ENCODE results near the gene CXorf65.

The CXorf65 gene

GRCh38 chrX:71091263-71091662 is 15.3 kb downstream of the CXorf65 start:
- Histone ChIP-seq H4K91ac (ENCODE audit: low read depth, low read length, poor library complexity) (no peak overlapping the region), H2BK5ac (ENCODE audit: low read length) (no peak overlapping the region), H3K27me3 (ENCODE audit: control insufficient read depth in 3 of 3, insufficient read depth in 3 of 3, low read depth in 1 of 3, low read length in 3 of 3) (no peaks in the 10 kb centered on the region), H3K4me2 (ENCODE audit: insufficient read depth, low read length, poor library complexity, severe bottlenecking) (no peak overlapping the region), H3K4ac (ENCODE audit: low read length) (no peak overlapping the region), H4K8ac (ENCODE audit: low read depth, low read length) (no peak overlapping the region), H3K36me3 (replicated peaks in 1 of 2; ENCODE audit: control insufficient read depth in 2 of 2, insufficient read depth in 2 of 2, low read length in 2 of 2) (no peaks in the 10 kb centered on the region), H3K9ac (ENCODE audit: low read depth, low read length, poor library complexity) (no peak overlapping the region), H2BK15ac (ENCODE audit: low read length) (no peak overlapping the region), H3K9me3 (replicated peaks in 1 of 2; ENCODE audit: control insufficient read depth in 2 of 2, insufficient read depth in 1 of 2, low read depth in 1 of 2, low read length in 2 of 2) (no peaks in the 10 kb centered on the region), H3K23ac (ENCODE audit: low read depth, low read length, poor library complexity) (no peak overlapping the region), H2AK5ac (ENCODE audit: low read depth, low read length) (no peak overlapping the region), H3K14ac (ENCODE audit: low read length) (no peak overlapping the region), H2AFZ (ENCODE audit: low read length) (no peak overlapping the region), H3K27ac (replicated peaks; ENCODE audit: low read length) (no peak overlapping the region), H3K4me3 (ENCODE audit: low read length in 2 of 2) (no peak overlapping the region), H3K4me1 (ENCODE audit: control insufficient read depth in 2 of 2, insufficient read depth in 1 of 2, low read depth in 1 of 2, low read length in 2 of 2) (no peaks in the 10 kb centered on the region), H3K79me1 (ENCODE audit: low read depth, low read length) (no peaks in the 10 kb centered on the region), H2BK12ac (ENCODE audit: low read length) (no peak overlapping the region), H2BK120ac (ENCODE audit: low read depth, low read length) (no peak overlapping the region), H3K18ac (ENCODE audit: low read length) (no peak overlapping the region)
- DNase-seq (ENCODE audit: low spot score) = no peak
- no CpG with 5 or more reads among the region's 5 CpGs for WGBS, 2 donors (ENCODE audit: extremely low coverage in 2 of 2, insufficient read length in 2 of 2, insufficient replicate concordance in 1 of 2)

- Histone ChIP-seq H2BK120ac (ENCODE audit: low read depth, low read length) (no peak overlapping the region), H3K14ac (ENCODE audit: low read length) (no peak overlapping the region), H3K18ac (ENCODE audit: low read length) (no peak overlapping the region), H2AK5ac (ENCODE audit: low read depth, low read length) (no peak overlapping the region), H3K9ac (ENCODE audit: low read depth, low read length, poor library complexity) (no peak overlapping the region), H3K9me3 (replicated peaks in 1 of 2; ENCODE audit: control insufficient read depth in 2 of 2, insufficient read depth in 1 of 2, low read depth in 1 of 2, low read length in 2 of 2) (no peaks in the 10 kb centered on the region), H4K91ac (ENCODE audit: low read depth, low read length, poor library complexity) (no peak overlapping the region), H2BK12ac (ENCODE audit: low read length) (no peak overlapping the region), H2BK15ac (ENCODE audit: low read length) (no peak overlapping the region), H3K23ac (ENCODE audit: low read depth, low read length, poor library complexity) (no peak overlapping the region), H2BK5ac (ENCODE audit: low read length) (no peak overlapping the region), H3K4me2 (ENCODE audit: insufficient read depth, low read length, poor library complexity, severe bottlenecking) (no peak overlapping the region), H2AFZ (ENCODE audit: low read length) (no peak overlapping the region), H4K8ac (ENCODE audit: low read depth, low read length) (no peak overlapping the region), H3K27me3 (ENCODE audit: control insufficient read depth in 3 of 3, insufficient read depth in 3 of 3, low read depth in 1 of 3, low read length in 3 of 3) (peaks cover 0 to 15% (median 0%) of the 10 kb centered on the region in 3 experiments), H3K79me1 (ENCODE audit: low read depth, low read length) (no peaks in the 10 kb centered on the region), H3K36me3 (replicated peaks in 1 of 2; ENCODE audit: control insufficient read depth in 2 of 2, insufficient read depth in 2 of 2, low read length in 2 of 2) (no peaks in the 10 kb centered on the region), H3K27ac (replicated peaks; ENCODE audit: low read length) (no peak overlapping the region), H3K4ac (ENCODE audit: low read length) (no peak overlapping the region), H3K4me3 (ENCODE audit: low read length in 2 of 2) (no peak overlapping the region), H3K4me1 (ENCODE audit: control insufficient read depth in 2 of 2, insufficient read depth in 1 of 2, low read depth in 1 of 2, low read length in 2 of 2) (no peaks in the 10 kb centered on the region)
- no peak for DNase-seq (ENCODE audit: low spot score)
- WGBS, 2 donors (ENCODE audit: extremely low coverage in 2 of 2, insufficient read length in 2 of 2, insufficient replicate concordance in 1 of 2) = no CpG with 5 or more reads among the region's 4 CpGs
These were observed 20.6 kb downstream of the CXorf65 start for GRCh38 chrX:71085900-71086299.

- Histone ChIP-seq H2AK5ac (ENCODE audit: low read depth, low read length) (no peak overlapping the region), H3K79me1 (ENCODE audit: low read depth, low read length) (no peaks in the 10 kb centered on the region), H3K18ac (ENCODE audit: low read length) (no peak overlapping the region), H2AFZ (ENCODE audit: low read length) (no peak overlapping the region), H3K4ac (ENCODE audit: low read length) (no peak overlapping the region), H3K4me2 (ENCODE audit: insufficient read depth, low read length, poor library complexity, severe bottlenecking) (no peak overlapping the region), H3K9ac (ENCODE audit: low read depth, low read length, poor library complexity) (no peak overlapping the region), H3K27me3 (ENCODE audit: control insufficient read depth in 3 of 3, insufficient read depth in 3 of 3, low read depth in 1 of 3, low read length in 3 of 3) (peaks cover 0 to 15% (median 0%) of the 10 kb centered on the region in 3 experiments), H3K4me3 (ENCODE audit: low read length in 2 of 2) (no peak overlapping the region), H3K14ac (ENCODE audit: low read length) (no peak overlapping the region), H3K27ac (replicated peaks; ENCODE audit: low read length) (no peak overlapping the region), H3K36me3 (replicated peaks in 1 of 2; ENCODE audit: control insufficient read depth in 2 of 2, insufficient read depth in 2 of 2, low read length in 2 of 2) (no peaks in the 10 kb centered on the region), H4K91ac (ENCODE audit: low read depth, low read length, poor library complexity) (no peak overlapping the region), H2BK15ac (ENCODE audit: low read length) (no peak overlapping the region), H3K23ac (ENCODE audit: low read depth, low read length, poor library complexity) (no peak overlapping the region), H2BK120ac (ENCODE audit: low read depth, low read length) (no peak overlapping the region), H4K8ac (ENCODE audit: low read depth, low read length) (no peak overlapping the region), H2BK5ac (ENCODE audit: low read length) (no peak overlapping the region), H2BK12ac (ENCODE audit: low read length) (no peak overlapping the region), H3K4me1 (ENCODE audit: control insufficient read depth in 2 of 2, insufficient read depth in 1 of 2, low read depth in 1 of 2, low read length in 2 of 2) (no peaks in the 10 kb centered on the region), H3K9me3 (replicated peaks in 1 of 2; ENCODE audit: control insufficient read depth in 2 of 2, insufficient read depth in 1 of 2, low read depth in 1 of 2, low read length in 2 of 2) (no peaks in the 10 kb centered on the region)
- WGBS, 2 donors (ENCODE audit: extremely low coverage in 2 of 2, insufficient read length in 2 of 2, insufficient replicate concordance in 1 of 2) = no CpG with 5 or more reads among the region's 4 CpGs
- no peak for DNase-seq (ENCODE audit: low spot score)
These were observed 23.7 kb downstream of the CXorf65 start for GRCh38 chrX:71082822-71083221.

GRCh38 chrX:71082124-71082647 is 24.4 kb downstream of the CXorf65 start:
- H3K27ac ChIP-seq (replicated peaks; ENCODE audit: low read length) = no peak overlapping the region
- no CpG with 5 or more reads among the region's 5 CpGs for WGBS, 2 donors (ENCODE audit: extremely low coverage in 2 of 2, insufficient read length in 2 of 2, insufficient replicate concordance in 1 of 2)

More at GRCh38 chrX:71082124-71082647, 24.4 kb downstream of the CXorf65 start:
- no peak overlapping the region for H2AK5ac ChIP-seq (ENCODE audit: low read depth, low read length)
- no peak overlapping the region for H2BK15ac ChIP-seq (ENCODE audit: low read length)
- no peak overlapping the region for H3K18ac ChIP-seq (ENCODE audit: low read length)
- H3K4me3 ChIP-seq (ENCODE audit: low read length in 2 of 2) = no peak overlapping the region
- H2BK120ac ChIP-seq (ENCODE audit: low read depth, low read length) = no peak overlapping the region
- peaks cover 0 to 15% (median 0%) of the 10 kb centered on the region in 3 experiments for H3K27me3 ChIP-seq (ENCODE audit: control insufficient read depth in 3 of 3, insufficient read depth in 3 of 3, low read depth in 1 of 3, low read length in 3 of 3)
- no peaks in the 10 kb centered on the region for H3K4me1 ChIP-seq (ENCODE audit: control insufficient read depth in 2 of 2, insufficient read depth in 1 of 2, low read depth in 1 of 2, low read length in 2 of 2)
- DNase-seq (ENCODE audit: low spot score) = no peak
- no peak overlapping the region for H2BK5ac ChIP-seq (ENCODE audit: low read length)
- no peak overlapping the region for H3K23ac ChIP-seq (ENCODE audit: low read depth, low read length, poor library complexity)
- no peak overlapping the region for H2BK12ac ChIP-seq (ENCODE audit: low read length)
- no peak overlapping the region for H3K4ac ChIP-seq (ENCODE audit: low read length)
- no peak overlapping the region for H3K4me2 ChIP-seq (ENCODE audit: insufficient read depth, low read length, poor library complexity, severe bottlenecking)
- no peaks in the 10 kb centered on the region for H3K9me3 ChIP-seq (replicated peaks in 1 of 2; ENCODE audit: control insufficient read depth in 2 of 2, insufficient read depth in 1 of 2, low read depth in 1 of 2, low read length in 2 of 2)
- H4K91ac ChIP-seq (ENCODE audit: low read depth, low read length, poor library complexity) = no peak overlapping the region
- H3K79me1 ChIP-seq (ENCODE audit: low read depth, low read length) = no peaks in the 10 kb centered on the region
- H4K8ac ChIP-seq (ENCODE audit: low read depth, low read length) = no peak overlapping the region
- no peak overlapping the region for H3K9ac ChIP-seq (ENCODE audit: low read depth, low read length, poor library complexity)
- no peak overlapping the region for H2AFZ ChIP-seq (ENCODE audit: low read length)
- no peak overlapping the region for H3K14ac ChIP-seq (ENCODE audit: low read length)
- no peaks in the 10 kb centered on the region for H3K36me3 ChIP-seq (replicated peaks in 1 of 2; ENCODE audit: control insufficient read depth in 2 of 2, insufficient read depth in 2 of 2, low read length in 2 of 2)
